GM18498 (cell line): ENCODE data around the gene MAGEA6.
"Not testable (repeated sequence)": the region's sequence is repeated elsewhere in the genome, so short reads cannot be mapped to it uniquely, and the experiment has no call there.

Experiments used
- ATAC-seq: cut with Tn5 transposase; IDR thresholded peaks from one replicate; pipeline ENCODE4 v1.9.1; 2021; ENCODE audit warnings: mild to moderate bottlenecking, moderate library complexity; ENCODE audit not compliant: unreplicated experiment

Gene MAGEA6

DNA sequence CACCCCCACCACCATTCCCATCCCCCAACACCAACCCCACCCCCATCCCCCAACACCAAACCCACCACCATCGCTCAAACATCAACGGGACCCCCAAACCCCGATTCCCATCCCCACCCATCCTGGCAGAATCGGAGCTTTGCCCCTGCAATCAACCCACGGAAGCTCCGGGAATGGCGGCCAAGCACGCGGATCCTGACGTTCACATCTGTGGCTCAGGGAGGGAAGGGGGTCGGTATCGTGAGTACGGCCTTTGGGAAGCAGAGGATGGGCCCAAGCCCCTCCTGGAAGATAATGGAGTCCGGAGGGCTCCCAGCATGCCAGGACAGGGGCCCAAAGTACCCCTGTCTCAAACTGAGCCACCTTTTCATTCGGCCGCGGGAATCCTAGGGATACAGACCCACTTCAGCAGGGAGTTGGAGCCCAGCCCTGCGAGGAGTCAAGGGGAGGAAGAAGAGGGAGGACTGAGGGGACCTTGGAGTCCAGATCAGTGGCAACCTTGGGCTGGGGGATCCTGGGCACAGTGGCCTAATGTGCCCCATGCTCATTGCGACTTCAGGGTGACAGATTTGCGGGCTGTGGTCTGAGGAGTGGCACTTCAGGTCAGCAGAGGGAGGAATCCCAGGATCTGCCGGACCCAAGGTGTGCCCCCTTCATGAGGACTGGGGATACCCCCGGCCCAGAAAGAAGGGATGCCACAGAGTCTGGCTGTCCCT lies 35.2 kb downstream of the MAGEA6 start:
- ATAC-seq, result not testable (repeated sequence)

DNA sequence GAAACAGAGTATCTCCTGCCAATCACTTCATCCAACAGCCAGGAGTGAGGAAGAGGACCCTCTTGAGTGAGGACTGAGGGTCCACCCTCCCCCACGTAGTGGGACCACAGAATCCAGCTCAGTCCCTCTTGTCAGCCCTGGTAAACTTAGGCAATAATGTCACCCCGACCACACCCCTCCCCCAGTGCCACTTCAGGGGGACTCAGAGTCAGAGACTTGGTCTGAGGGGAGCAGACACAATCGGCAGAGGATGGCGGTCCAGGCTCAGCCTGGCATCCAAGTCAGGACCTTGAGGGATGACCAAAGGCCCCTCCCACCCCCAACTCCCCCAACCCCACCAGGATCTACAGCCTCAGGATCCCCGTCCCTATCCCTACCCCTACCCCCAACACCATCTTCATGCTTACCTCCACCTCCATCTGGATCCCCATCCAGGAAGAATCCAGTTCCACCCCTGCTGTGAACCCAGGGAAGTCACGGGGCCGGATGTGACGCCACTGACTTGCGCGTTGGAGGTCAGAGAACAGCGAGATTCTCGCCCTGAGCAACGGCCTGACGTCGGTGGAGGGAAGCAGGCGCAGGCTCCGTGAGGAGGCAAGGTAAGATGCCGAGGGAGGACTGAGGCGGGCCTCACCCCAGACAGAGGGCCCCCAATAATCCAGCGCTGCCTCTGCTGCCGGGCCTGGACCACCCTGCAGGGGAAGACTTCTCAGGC lies 36.1 kb downstream of the MAGEA6 start, which contains the start of the genes CSAG1 and MAGEA12:
Gene CSAG1, minus strand, starts transcription at position 461 of the 715 bp plus-strand sequence. CDS start 1,261 bp downstream, outside the sequence.
Gene MAGEA12, plus strand, starts transcription at position 497 of the 715 bp plus-strand sequence. CDS start 2,405 bp downstream, outside the sequence.
- ATAC-seq, result no peak

DNA sequence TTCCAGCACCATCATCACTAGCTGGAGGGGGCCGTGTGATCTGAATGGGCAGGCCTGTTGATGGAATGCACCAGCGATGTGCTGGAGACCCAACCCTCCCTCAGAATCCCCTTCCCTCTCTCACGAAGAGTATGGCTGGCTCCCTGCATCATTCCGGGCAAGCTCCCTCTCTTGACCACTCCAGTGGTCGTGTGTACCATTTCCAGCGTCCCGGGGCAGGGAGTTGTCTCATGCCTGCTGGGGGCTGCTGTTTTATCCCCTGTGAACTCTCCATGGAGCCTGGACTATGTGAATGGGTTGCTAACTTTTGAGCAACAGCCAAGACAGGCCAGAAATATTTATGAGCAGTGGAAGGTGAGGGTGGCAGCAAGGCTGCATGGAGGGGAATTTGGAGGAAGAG lies 44.1 kb downstream of the MAGEA6 start:
- ATAC-seq, result no peak
